OCI-LY7 (cell line): ENCODE measurements around the gene PPP1R14B. TPM values are rescaled to one million over a fixed set of nuclear protein-coding genes. Genes with fewer than 3 reads are reported as not detected.

Experiments used
- BruUV-seq: library from RNA; stranded (reverse); fragments of 400-500 nt; replicated peaks from 2 replicates; lab custom pipeline; 2021; lab: Mats Ljungman, UMichigan
- CTCF ChIA-PET: fragments of 300-600 bp; sonication (Branson Sonifier 250); formaldehyde crosslinking; loops from one replicate; lab custom pipeline; 2022; ENCODE audit warnings: antibody characterized with exemption; ENCODE audit not compliant: unreplicated experiment; lab: Charles Lee
- POLR2A ChIA-PET: fragments of 300-600 bp; sonication (Branson Sonifier 250); formaldehyde crosslinking; loops from one replicate; lab custom pipeline; 2022; ENCODE audit warnings: antibody characterized with exemption; lab: Charles Lee
- DNase-seq: peaks from one replicate; pipeline ENCODE4 v3.0.0-alpha.2; 2015; ENCODE audit warnings: low spot score
- H2AFZ ChIP-seq: fragments of 200-600 bp; sonication (generic), shearing (Covaris generic); 2 replicates; pipeline ENCODE4 v1.6.1; 2014; ENCODE audit warnings: mild to moderate bottlenecking, antibody characterized with exemption, low read length, moderate library complexity
- H3K27ac ChIP-seq: fragments of 200-600 bp; sonication (generic); 2 replicates; pipeline ENCODE4 v1.5.1; 2014; ENCODE audit warnings: mixed run types, low read depth, mild to moderate bottlenecking, moderate library complexity, low read length, inconsistent platforms; ENCODE audit not compliant: poor library complexity, severe bottlenecking
- H3K36me3 ChIP-seq: fragments of 200-600 bp; sonication (generic); 2 replicates; pipeline ENCODE4 v1.6.1; 2014; ENCODE audit warnings: mild to moderate bottlenecking, antibody characterized with exemption, low read length, moderate library complexity, mixed read lengths; ENCODE audit not compliant: insufficient read depth
- H3K4me1 ChIP-seq: fragments of 200-600 bp; sonication (generic); 2 replicates; pipeline ENCODE4 v1.5.1; 2014; ENCODE audit warnings: mild to moderate bottlenecking, low read length; ENCODE audit not compliant: insufficient read depth, poor library complexity, severe bottlenecking
- H3K4me2 ChIP-seq: fragments of 200-600 bp; sonication (generic); 2 replicates; pipeline ENCODE4 v1.6.1; 2014; ENCODE audit warnings: mild to moderate bottlenecking, low read length
- H3K4me3 ChIP-seq: fragments of 200-600 bp; sonication (generic); 2 replicates; pipeline ENCODE4 v1.5.1; 2014; ENCODE audit warnings: mild to moderate bottlenecking, low read depth, low read length; ENCODE audit not compliant: poor library complexity, severe bottlenecking
- H3K79me2 ChIP-seq: fragments of 200-600 bp; sonication (generic); 2 replicates; pipeline ENCODE4 v1.6.1; 2016; ENCODE audit warnings: low read depth, mild to moderate bottlenecking, low read length, moderate library complexity, mixed read lengths; ENCODE audit not compliant: insufficient read depth
- H3K9me2 ChIP-seq: fragments of 200-600 bp; sonication (generic); 2 replicates; pipeline ENCODE4 v1.6.1; 2016; ENCODE audit warnings: mild to moderate bottlenecking, low read length, mixed read lengths; ENCODE audit not compliant: insufficient read depth
- H3K9me3 ChIP-seq: fragments of 200-600 bp; sonication (generic); 2 replicates; pipeline ENCODE4 v1.6.1; 2014; ENCODE audit warnings: mild to moderate bottlenecking, mixed run types, low read length, mixed read lengths
- H4K20me1 ChIP-seq: fragments of 200-600 bp; sonication (generic); 2 replicates; pipeline ENCODE4 v1.6.1; 2014; ENCODE audit warnings: mild to moderate bottlenecking, antibody characterized with exemption, low read length, moderate library complexity, mixed read lengths; ENCODE audit not compliant: insufficient read depth
- EZH2phosphoT487 ChIP-seq: fragments of 200-600 bp; sonication (generic); IDR thresholded peaks from 2 replicates; pipeline ENCODE4 v1.6.1; 2018; ENCODE audit warnings: low read depth, borderline replicate concordance, mild to moderate bottlenecking, mixed run types, antibody characterized with exemption, low read length, moderate library complexity, mixed read lengths
- intact Hi-C: fragments of 100-400 bp; cut with micrococcal nuclease; formaldehyde crosslinking; loops from one replicate; pipeline ENCODE4 v1.10.0; 2022; ENCODE audit not compliant: unreplicated experiment
- total RNA-seq, 2 experiments: library from RNA; depleted of rRNA in 1 of 2; stranded (reverse); fragments of >200 nt in 1 of 2; shearing (Covaris generic) in 1 of 2; gene quantifications; 2 replicates each; pipeline ENCODE4 v1.2.3, GENCODE V29; 2014 to 2022
- TF ChIP-seq, protein P1 (sequence below): fragments of 200-600 bp; sonication (generic); conservative IDR thresholded peaks from 2 replicates; pipeline ENCODE4 v1.5.1; 2014; ENCODE audit warnings: mild to moderate bottlenecking, antibody characterized with exemption, low read length, moderate library complexity, mixed read lengths

PPP1R14B gene
- total RNA-seq, 2 experiments from 2014 or later: 198 to 223 TPM

DNA sequence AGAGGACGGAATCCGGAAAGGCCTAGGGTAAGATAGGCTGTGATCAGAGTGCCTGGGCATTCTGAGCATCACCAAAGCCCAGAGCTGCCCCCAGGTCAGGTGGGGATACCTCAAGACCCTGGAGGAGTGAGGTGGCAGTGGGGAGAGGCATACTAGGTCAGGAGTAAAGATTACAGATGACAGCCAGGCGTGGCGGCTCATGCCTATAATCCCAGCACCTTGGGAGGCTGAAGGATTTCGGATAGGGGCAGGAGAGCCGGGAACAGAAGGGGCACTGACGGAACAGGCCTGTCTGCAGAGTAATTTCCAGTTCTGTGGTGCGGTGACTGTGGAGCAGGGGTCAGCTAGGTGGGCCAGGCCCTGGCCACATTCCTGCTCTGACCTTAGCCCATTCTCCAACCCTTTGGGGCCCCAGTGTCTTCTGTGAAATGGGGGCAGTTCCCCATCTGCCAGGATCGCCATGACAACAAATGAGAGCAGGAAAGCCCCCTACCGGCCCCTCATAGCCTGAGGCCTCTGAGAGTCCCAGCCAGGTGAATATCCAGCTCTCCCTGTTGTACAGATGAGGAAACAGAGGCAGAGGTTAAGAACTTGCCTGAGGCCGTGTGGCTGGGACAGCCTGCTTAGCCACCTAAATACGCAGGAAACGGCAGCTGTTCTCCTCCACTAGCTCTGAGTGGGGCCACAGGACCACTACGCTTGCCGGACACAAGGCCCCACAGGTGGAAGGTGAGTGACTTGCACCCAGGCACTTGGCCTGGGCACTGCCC is 28.5 kb upstream of the PPP1R14B start:
- peaks cover 9% of the 10 kb centered on the region for H3K4me1 ChIP-seq
- no peak overlapping the region for H2AFZ ChIP-seq
- no peak overlapping the region for H3K4me3 ChIP-seq
- peaks cover 11% of the 10 kb centered on the region; the same call in 1 of the 2 replicates for H3K79me2 ChIP-seq
- no peaks in the 10 kb centered on the region for H3K9me3 ChIP-seq
- intact Hi-C loops: no loop called here
- ChIA-PET POLR2A (interaction anchor here (0.7 kb wide), 1 partner anchor 29 kb away, joined by 10 read pairs; no protein-coding TSS in a partner anchor), CTCF (no interaction called here)
- H4K20me1 ChIP-seq: no peaks in the 10 kb centered on the region
- TF ChIP-seq, protein P1, sequence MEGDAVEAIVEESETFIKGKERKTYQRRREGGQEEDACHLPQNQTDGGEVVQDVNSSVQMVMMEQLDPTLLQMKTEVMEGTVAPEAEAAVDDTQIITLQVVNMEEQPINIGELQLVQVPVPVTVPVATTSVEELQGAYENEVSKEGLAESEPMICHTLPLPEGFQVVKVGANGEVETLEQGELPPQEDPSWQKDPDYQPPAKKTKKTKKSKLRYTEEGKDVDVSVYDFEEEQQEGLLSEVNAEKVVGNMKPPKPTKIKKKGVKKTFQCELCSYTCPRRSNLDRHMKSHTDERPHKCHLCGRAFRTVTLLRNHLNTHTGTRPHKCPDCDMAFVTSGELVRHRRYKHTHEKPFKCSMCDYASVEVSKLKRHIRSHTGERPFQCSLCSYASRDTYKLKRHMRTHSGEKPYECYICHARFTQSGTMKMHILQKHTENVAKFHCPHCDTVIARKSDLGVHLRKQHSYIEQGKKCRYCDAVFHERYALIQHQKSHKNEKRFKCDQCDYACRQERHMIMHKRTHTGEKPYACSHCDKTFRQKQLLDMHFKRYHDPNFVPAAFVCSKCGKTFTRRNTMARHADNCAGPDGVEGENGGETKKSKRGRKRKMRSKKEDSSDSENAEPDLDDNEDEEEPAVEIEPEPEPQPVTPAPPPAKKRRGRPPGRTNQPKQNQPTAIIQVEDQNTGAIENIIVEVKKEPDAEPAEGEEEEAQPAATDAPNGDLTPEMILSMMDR: no peak
- TF ChIP-seq EZH2phosphoT487: no peak
- no TSS peak for BruUV-seq
- no peak overlapping the region for H3K4me2 ChIP-seq
- H3K9me2 ChIP-seq: no peaks in the 10 kb centered on the region
- peaks cover 13% of the 10 kb centered on the region; the same call in 1 of the 2 replicates for H3K36me3 ChIP-seq
- DNase-seq: no peak
- H3K27ac ChIP-seq: no peak overlapping the region

DNA sequence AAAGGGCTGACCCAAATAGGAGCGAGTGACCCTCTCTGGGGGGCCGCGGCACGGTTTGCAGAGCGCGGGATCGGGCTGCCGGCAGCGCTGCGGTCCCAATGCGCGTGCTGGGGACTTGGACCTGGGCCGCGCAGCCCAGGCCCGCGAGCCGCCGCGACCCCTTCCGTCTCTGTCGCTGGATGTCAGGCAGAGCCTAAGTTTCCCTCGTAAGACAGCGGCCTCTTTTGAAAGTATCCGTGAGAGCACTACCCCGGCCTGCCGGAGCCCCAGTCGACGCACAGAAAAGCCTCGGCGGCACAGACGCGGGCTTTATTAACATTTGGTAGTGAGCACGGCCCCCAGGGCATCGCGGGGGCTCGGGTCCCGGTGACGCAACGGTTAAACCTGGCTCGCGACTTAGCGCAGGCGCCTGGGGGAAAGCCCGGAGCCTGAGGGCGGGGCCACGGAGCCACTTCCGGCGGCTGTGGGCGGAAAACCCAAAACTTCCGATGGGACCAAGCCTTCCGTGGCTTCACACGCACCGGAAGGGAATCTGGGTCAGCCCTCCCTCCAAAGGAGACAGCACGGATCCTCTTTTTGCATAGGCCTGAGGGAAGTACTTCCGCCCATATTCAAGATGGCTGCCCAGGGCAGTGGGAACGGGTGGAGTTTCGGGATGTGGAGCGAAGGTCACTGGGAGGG is 22.9 kb upstream of the PPP1R14B start:
- intact Hi-C loops: loop anchor here (1.0 to 2.0 kb wide), 5 partner anchors 18 to 71 kb away; partner anchors contain the start of genes CCDC88B, NUDT22, PLCB3 and PPP1R14B
- peak overlapping the region; percentile 86 for H3K4me3 ChIP-seq
- CTCF ChIA-PET: no interaction called here
- peak; percentile 100 for DNase-seq
- POLR2A ChIA-PET: interaction anchor here (0.9 to 1.5 kb wide), 5 partner anchors 13 to 64 kb away, joined by 3 to 5 read pairs (median 4); partner anchors contain the start of gene TRMT112
- H3K27ac ChIP-seq: peak overlapping the region; percentile 91
- BruUV-seq: TSS peak; percentile 80
- no peaks in the 10 kb centered on the region for H3K9me2 ChIP-seq
- H3K4me1 ChIP-seq: peaks cover 27% of the 10 kb centered on the region
- H3K79me2 ChIP-seq: peaks cover 11% of the 10 kb centered on the region; the same call in 1 of the 2 replicates
- H3K36me3 ChIP-seq: no peaks in the 10 kb centered on the region
- H4K20me1 ChIP-seq: no peaks in the 10 kb centered on the region
- H2AFZ ChIP-seq: peak overlapping the region; percentile 63
- no peaks in the 10 kb centered on the region for H3K9me3 ChIP-seq
- peak overlapping the region; percentile 75 for H3K4me2 ChIP-seq
- TF ChIP-seq EZH2phosphoT487: no peak
- TF ChIP-seq, protein P1: peak; percentile 37
